ENCODE results near the gene PCBP3.

DNA sequence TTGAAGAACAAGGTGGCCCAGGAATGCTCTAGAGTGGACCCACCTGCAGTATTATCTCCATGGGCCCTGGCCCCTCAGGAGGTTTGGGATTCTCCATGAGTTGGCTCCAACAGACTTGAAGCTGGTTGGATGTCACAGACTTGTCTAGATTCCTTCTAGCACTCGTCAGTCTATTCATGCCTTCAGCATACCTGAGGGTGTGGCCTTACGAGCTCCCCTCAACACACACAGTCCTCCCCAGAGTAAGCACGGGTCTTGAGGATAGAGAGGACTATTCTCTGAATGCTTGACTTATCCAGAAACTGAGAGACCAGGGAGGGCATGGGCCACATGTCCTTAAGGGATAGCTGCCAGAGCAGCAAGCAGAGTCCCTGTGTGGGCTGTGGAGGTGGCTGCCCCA, 292.1 kb downstream of the PCBP3 start:
- TF ChIP-seq, protein P1, sequence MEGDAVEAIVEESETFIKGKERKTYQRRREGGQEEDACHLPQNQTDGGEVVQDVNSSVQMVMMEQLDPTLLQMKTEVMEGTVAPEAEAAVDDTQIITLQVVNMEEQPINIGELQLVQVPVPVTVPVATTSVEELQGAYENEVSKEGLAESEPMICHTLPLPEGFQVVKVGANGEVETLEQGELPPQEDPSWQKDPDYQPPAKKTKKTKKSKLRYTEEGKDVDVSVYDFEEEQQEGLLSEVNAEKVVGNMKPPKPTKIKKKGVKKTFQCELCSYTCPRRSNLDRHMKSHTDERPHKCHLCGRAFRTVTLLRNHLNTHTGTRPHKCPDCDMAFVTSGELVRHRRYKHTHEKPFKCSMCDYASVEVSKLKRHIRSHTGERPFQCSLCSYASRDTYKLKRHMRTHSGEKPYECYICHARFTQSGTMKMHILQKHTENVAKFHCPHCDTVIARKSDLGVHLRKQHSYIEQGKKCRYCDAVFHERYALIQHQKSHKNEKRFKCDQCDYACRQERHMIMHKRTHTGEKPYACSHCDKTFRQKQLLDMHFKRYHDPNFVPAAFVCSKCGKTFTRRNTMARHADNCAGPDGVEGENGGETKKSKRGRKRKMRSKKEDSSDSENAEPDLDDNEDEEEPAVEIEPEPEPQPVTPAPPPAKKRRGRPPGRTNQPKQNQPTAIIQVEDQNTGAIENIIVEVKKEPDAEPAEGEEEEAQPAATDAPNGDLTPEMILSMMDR (IDR thresholded peaks at IDR 0.05; ENCODE audit: borderline replicate concordance, extremely low read depth, low read length, poor library complexity, severe bottlenecking): no peak
- no peak for TF ChIP-seq EZH2 (IDR thresholded peaks at IDR 0.05; ENCODE audit: borderline replicate concordance, low read depth, low read length, severe bottlenecking)
